ENCODE data around the gene APOF. TPM values are rescaled to one million over a fixed set of nuclear protein-coding genes. Genes with fewer than 3 reads are reported as not detected.
A peak's percentile ranks its signal among the peaks of the same experiment; 100 is the strongest.

Gene APOF
- total RNA-seq, 2 donors from 2014 or later, result not detected

- Histone ChIP-seq H3K27me3 (ENCODE audit: control insufficient read depth, insufficient read depth, low read length, poor library complexity, severe bottlenecking) (no peaks in the 10 kb centered on the region), H3K9ac (ENCODE audit: extremely low read depth, low read length, poor library complexity, severe bottlenecking) (peak overlapping the region; percentile 74), H3K4me3 (ENCODE audit: low read length) (peak overlapping the region; percentile 100), H3K36me3 (ENCODE audit: control insufficient read depth, insufficient read depth, low read length) (peaks cover 23% of the 10 kb centered on the region), H3K27ac (ENCODE audit: low read depth, low read length) (no peak overlapping the region), H3K4me1 (ENCODE audit: control insufficient read depth, insufficient read depth, low read length) (no peaks in the 10 kb centered on the region), H3K9me3 (ENCODE audit: control insufficient read depth, low read length) (no peaks in the 10 kb centered on the region)
- Mint-ChIP-seq H3K4me1 (peaks cover 6% of the 10 kb centered on the region), H3K36me3 (ENCODE audit: low read depth) (peaks cover 20% of the 10 kb centered on the region), H3K27ac (peak overlapping the region; percentile 96), H3K9me3 (no peaks in the 10 kb centered on the region), H3K27me3 (ENCODE audit: insufficient read depth) (peaks cover 20% of the 10 kb centered on the region), H3K4me3 (peak overlapping the region; percentile 88)
- TF ChIP-seq, protein P1, sequence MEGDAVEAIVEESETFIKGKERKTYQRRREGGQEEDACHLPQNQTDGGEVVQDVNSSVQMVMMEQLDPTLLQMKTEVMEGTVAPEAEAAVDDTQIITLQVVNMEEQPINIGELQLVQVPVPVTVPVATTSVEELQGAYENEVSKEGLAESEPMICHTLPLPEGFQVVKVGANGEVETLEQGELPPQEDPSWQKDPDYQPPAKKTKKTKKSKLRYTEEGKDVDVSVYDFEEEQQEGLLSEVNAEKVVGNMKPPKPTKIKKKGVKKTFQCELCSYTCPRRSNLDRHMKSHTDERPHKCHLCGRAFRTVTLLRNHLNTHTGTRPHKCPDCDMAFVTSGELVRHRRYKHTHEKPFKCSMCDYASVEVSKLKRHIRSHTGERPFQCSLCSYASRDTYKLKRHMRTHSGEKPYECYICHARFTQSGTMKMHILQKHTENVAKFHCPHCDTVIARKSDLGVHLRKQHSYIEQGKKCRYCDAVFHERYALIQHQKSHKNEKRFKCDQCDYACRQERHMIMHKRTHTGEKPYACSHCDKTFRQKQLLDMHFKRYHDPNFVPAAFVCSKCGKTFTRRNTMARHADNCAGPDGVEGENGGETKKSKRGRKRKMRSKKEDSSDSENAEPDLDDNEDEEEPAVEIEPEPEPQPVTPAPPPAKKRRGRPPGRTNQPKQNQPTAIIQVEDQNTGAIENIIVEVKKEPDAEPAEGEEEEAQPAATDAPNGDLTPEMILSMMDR (conservative IDR thresholded peaks at IDR 0.05), result no peak
- DNase-seq, result peak; percentile 44
- 64 to 85% methylated on average over 1 of the region's 1 CpG for WGBS, 2 experiments (ENCODE audit: insufficient coverage in 1 of 2, insufficient read length in 1 of 2)
Observed at GRCh38 chr12:56358836-56359532, 3.7 kb downstream of the APOF start.

DNA sequence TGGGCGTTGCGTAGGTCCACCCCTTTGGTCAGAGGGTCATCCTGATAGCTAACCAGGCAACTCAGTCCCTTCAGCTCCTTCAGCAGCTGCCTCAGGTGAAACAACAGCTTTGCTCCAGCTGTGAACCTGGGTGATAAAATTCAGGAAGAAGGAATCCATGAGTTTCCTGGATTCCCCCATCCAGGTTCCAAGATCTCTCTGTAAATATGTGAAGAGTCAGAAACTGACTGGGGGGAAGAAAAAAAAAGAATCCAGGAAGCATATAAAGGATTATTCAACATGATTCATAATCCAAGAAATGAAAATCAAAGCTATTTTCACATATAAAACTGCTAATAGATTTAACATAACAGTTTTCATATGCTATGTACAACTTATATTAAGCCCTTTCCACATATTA, 11.3 kb downstream of the APOF start:
- 95% methylated on average over 2 of the region's 2 CpGs; no CpG with 5 or more reads in 1 of the 2 experiments for WGBS, 2 experiments (ENCODE audit: insufficient coverage in 1 of 2, insufficient read length in 1 of 2)
- DNase-seq, result no peak
- no peak overlapping the region for H3K27ac Mint-ChIP-seq
- peaks cover 73% of the 10 kb centered on the region for H3K36me3 Mint-ChIP-seq (ENCODE audit: low read depth)
- no peak overlapping the region for H3K27ac ChIP-seq (ENCODE audit: low read depth, low read length)
- H3K9me3 Mint-ChIP-seq, result no peaks in the 10 kb centered on the region
- no peak overlapping the region for H3K9ac ChIP-seq (ENCODE audit: extremely low read depth, low read length, poor library complexity, severe bottlenecking)
- no peaks in the 10 kb centered on the region for H3K9me3 ChIP-seq (ENCODE audit: control insufficient read depth, low read length)
- H3K4me3 Mint-ChIP-seq, result no peak overlapping the region
- H3K4me3 ChIP-seq (ENCODE audit: low read length), result no peak overlapping the region
- H3K27me3 Mint-ChIP-seq (ENCODE audit: insufficient read depth), result no peaks in the 10 kb centered on the region
- no peaks in the 10 kb centered on the region for H3K4me1 ChIP-seq (ENCODE audit: control insufficient read depth, insufficient read depth, low read length)
- no peaks in the 10 kb centered on the region for H3K4me1 Mint-ChIP-seq
- H3K36me3 ChIP-seq (ENCODE audit: control insufficient read depth, insufficient read depth, low read length), result peaks cover 79% of the 10 kb centered on the region
- TF ChIP-seq, protein P1 (conservative IDR thresholded peaks at IDR 0.05), result no peak
- H3K27me3 ChIP-seq (ENCODE audit: control insufficient read depth, insufficient read depth, low read length, poor library complexity, severe bottlenecking), result no peaks in the 10 kb centered on the region

GRCh38 chr12:56350662-56351061, 12.0 kb downstream of the APOF start:
- H3K9me3 ChIP-seq (ENCODE audit: control insufficient read depth, low read length), result no peaks in the 10 kb centered on the region
- Mint-ChIP-seq H3K4me1 (no peaks in the 10 kb centered on the region), H3K27ac (no peak overlapping the region), H3K36me3 (ENCODE audit: low read depth) (peaks cover 76% of the 10 kb centered on the region), H3K9me3 (no peaks in the 10 kb centered on the region), H3K27me3 (ENCODE audit: insufficient read depth) (no peaks in the 10 kb centered on the region), H3K4me3 (no peak overlapping the region)
- no peaks in the 10 kb centered on the region for H3K4me1 ChIP-seq (ENCODE audit: control insufficient read depth, insufficient read depth, low read length)
- TF ChIP-seq, protein P1 (conservative IDR thresholded peaks at IDR 0.05), result no peak
- no peaks in the 10 kb centered on the region for H3K27me3 ChIP-seq (ENCODE audit: control insufficient read depth, insufficient read depth, low read length, poor library complexity, severe bottlenecking)
- 94 to 100% methylated on average over 1 of the region's 2 CpGs for WGBS, 2 experiments (ENCODE audit: insufficient coverage in 1 of 2, insufficient read length in 1 of 2)
- H3K27ac ChIP-seq (ENCODE audit: low read depth, low read length), result no peak overlapping the region
- H3K36me3 ChIP-seq (ENCODE audit: control insufficient read depth, insufficient read depth, low read length), result peaks cover 80% of the 10 kb centered on the region
- DNase-seq, result no peak
- H3K4me3 ChIP-seq (ENCODE audit: low read length), result no peak overlapping the region
- no peak overlapping the region for H3K9ac ChIP-seq (ENCODE audit: extremely low read depth, low read length, poor library complexity, severe bottlenecking)
